ENCODE data around the gene LRP1B. TPM values are rescaled to one million over a fixed set of nuclear protein-coding genes. Genes with fewer than 3 reads are reported as not detected.

The LRP1B gene
- total and polyA plus RNA-seq, 2 donors from 2014 or later: 0.69 to 1.2 TPM

- DNase-seq: no peak
- Histone ChIP-seq H3K36me3 (ENCODE audit: control insufficient read depth in 2 of 3, insufficient read depth in 3 of 3, low read length in 3 of 3) (no peaks in the 10 kb centered on the region), H3K27me3 (ENCODE audit: control insufficient read depth, insufficient read depth, low read length) (no peaks in the 10 kb centered on the region), H3K4me3 (ENCODE audit: low read length in 3 of 3) (no peak overlapping the region), H3K27ac (ENCODE audit: low read depth in 2 of 2, low read length in 2 of 2) (no peak overlapping the region), H3K9ac (ENCODE audit: low read length in 3 of 3) (no peak overlapping the region), H3K4me1 (ENCODE audit: control insufficient read depth in 2 of 3, insufficient read depth in 2 of 3, low read depth in 1 of 3, low read length in 3 of 3) (no peaks in the 10 kb centered on the region), H3K9me3 (ENCODE audit: control insufficient read depth in 2 of 3, insufficient read depth in 1 of 3, low read length in 3 of 3) (no peaks in the 10 kb centered on the region)
- TF ChIP-seq, protein P1, sequence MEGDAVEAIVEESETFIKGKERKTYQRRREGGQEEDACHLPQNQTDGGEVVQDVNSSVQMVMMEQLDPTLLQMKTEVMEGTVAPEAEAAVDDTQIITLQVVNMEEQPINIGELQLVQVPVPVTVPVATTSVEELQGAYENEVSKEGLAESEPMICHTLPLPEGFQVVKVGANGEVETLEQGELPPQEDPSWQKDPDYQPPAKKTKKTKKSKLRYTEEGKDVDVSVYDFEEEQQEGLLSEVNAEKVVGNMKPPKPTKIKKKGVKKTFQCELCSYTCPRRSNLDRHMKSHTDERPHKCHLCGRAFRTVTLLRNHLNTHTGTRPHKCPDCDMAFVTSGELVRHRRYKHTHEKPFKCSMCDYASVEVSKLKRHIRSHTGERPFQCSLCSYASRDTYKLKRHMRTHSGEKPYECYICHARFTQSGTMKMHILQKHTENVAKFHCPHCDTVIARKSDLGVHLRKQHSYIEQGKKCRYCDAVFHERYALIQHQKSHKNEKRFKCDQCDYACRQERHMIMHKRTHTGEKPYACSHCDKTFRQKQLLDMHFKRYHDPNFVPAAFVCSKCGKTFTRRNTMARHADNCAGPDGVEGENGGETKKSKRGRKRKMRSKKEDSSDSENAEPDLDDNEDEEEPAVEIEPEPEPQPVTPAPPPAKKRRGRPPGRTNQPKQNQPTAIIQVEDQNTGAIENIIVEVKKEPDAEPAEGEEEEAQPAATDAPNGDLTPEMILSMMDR (IDR thresholded peaks at IDR 0.05; ENCODE audit: borderline replicate concordance, extremely low read depth, insufficient read depth): no peak
- no peak for FAIRE-seq
- intact Hi-C loops (cut with DNase I): no loop called here
Observed at GRCh38 chr2:140274891-140275290, 1855.9 kb downstream of the LRP1B start.

DNA sequence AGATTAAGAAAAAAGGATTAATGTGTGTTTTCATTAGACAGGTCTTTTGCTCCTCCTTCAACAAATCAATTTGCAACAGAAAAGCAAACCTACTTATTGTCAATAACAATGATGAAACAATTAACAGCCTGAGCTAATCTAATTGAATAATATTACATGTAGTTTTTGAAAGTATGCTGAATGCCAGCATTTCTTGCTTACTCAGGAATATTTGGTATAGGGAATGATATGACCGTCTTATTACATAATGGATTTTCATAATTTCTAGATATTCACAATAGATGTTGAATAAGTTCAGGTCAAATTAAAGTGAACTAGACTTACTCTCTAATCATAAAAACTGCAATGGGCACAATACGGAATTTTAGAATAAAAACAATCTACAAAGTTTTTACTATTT lies 1856.9 kb downstream of the LRP1B start:
- H3K9me3 ChIP-seq (ENCODE audit: control insufficient read depth in 2 of 3, insufficient read depth in 1 of 3, low read length in 3 of 3): no peaks in the 10 kb centered on the region
- no peaks in the 10 kb centered on the region for H3K4me1 ChIP-seq (ENCODE audit: control insufficient read depth in 2 of 3, insufficient read depth in 2 of 3, low read depth in 1 of 3, low read length in 3 of 3)
- no peak overlapping the region for H3K9ac ChIP-seq (ENCODE audit: low read length in 3 of 3)
- intact Hi-C loops (cut with DNase I): no loop called here
- TF ChIP-seq, protein P1 (IDR thresholded peaks at IDR 0.05; ENCODE audit: borderline replicate concordance, extremely low read depth, insufficient read depth): no peak
- no peak overlapping the region for H3K27ac ChIP-seq (ENCODE audit: low read depth in 2 of 2, low read length in 2 of 2)
- H3K4me3 ChIP-seq (ENCODE audit: low read length in 3 of 3): no peak overlapping the region
- FAIRE-seq (no peak), DNase-seq (no peak)
- H3K36me3 ChIP-seq (ENCODE audit: control insufficient read depth in 2 of 3, insufficient read depth in 3 of 3, low read length in 3 of 3): no peaks in the 10 kb centered on the region
- H3K27me3 ChIP-seq (ENCODE audit: control insufficient read depth, insufficient read depth, low read length): no peaks in the 10 kb centered on the region

- Histone ChIP-seq H3K9me3 (ENCODE audit: control insufficient read depth in 2 of 3, insufficient read depth in 1 of 3, low read length in 3 of 3) (no peaks in the 10 kb centered on the region), H3K36me3 (ENCODE audit: control insufficient read depth in 2 of 3, insufficient read depth in 3 of 3, low read length in 3 of 3) (no peaks in the 10 kb centered on the region), H3K9ac (ENCODE audit: low read length in 3 of 3) (no peak overlapping the region), H3K27me3 (ENCODE audit: control insufficient read depth, insufficient read depth, low read length) (no peaks in the 10 kb centered on the region), H3K4me3 (ENCODE audit: low read length in 3 of 3) (no peak overlapping the region), H3K4me1 (ENCODE audit: control insufficient read depth in 2 of 3, insufficient read depth in 2 of 3, low read depth in 1 of 3, low read length in 3 of 3) (no peaks in the 10 kb centered on the region), H3K27ac (ENCODE audit: low read depth in 2 of 2, low read length in 2 of 2) (no peak overlapping the region)
- TF ChIP-seq, protein P1 (IDR thresholded peaks at IDR 0.05; ENCODE audit: borderline replicate concordance, extremely low read depth, insufficient read depth): no peak
- FAIRE-seq: no peak
- intact Hi-C loops (cut with DNase I): no loop called here
- no peak for DNase-seq
Observed at GRCh38 chr2:140273408-140273807, 1857.4 kb downstream of the LRP1B start.

DNA sequence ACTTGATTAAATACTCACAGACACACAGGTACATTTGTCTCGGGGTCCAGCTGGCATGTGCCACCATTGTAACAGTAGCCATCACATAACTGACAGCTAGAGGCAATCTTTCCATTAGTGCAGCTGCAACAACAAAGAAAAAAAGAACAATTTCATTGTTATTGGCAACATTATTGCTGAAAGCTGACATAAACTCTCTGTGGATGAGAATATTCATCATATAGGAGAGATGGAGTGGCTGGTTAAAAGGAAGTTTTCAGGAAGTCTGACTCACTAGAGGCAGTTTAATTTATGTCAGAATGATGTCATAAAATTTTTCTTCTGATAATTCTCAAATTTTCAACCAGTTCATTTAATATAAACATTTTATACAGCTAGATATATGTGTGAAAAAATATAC lies 1860.6 kb downstream of the LRP1B start:
- H3K27ac ChIP-seq (ENCODE audit: low read depth in 2 of 2, low read length in 2 of 2): no peak overlapping the region
- H3K4me3 ChIP-seq (ENCODE audit: low read length in 3 of 3): no peak overlapping the region
- TF ChIP-seq, protein P1 (IDR thresholded peaks at IDR 0.05; ENCODE audit: borderline replicate concordance, extremely low read depth, insufficient read depth): no peak
- intact Hi-C loops (cut with DNase I): no loop called here
- FAIRE-seq (no peak), DNase-seq (no peak)
- no peak overlapping the region for H3K9ac ChIP-seq (ENCODE audit: low read length in 3 of 3)
- no peaks in the 10 kb centered on the region for H3K9me3 ChIP-seq (ENCODE audit: control insufficient read depth in 2 of 3, insufficient read depth in 1 of 3, low read length in 3 of 3)
- H3K4me1 ChIP-seq (ENCODE audit: control insufficient read depth in 2 of 3, insufficient read depth in 2 of 3, low read depth in 1 of 3, low read length in 3 of 3): no peaks in the 10 kb centered on the region
- no peaks in the 10 kb centered on the region for H3K27me3 ChIP-seq (ENCODE audit: control insufficient read depth, insufficient read depth, low read length)
- H3K36me3 ChIP-seq (ENCODE audit: control insufficient read depth in 2 of 3, insufficient read depth in 3 of 3, low read length in 3 of 3): no peaks in the 10 kb centered on the region
